DOHH2 (cell line): Measurements from ENCODE around the gene AADACL3.
"Not testable (repeated sequence)": the region's sequence is repeated elsewhere in the genome, so short reads cannot be mapped to it uniquely, and the experiment has no call there.

Source experiments
- H3F3A ChIP-seq: fragments of 200-600 bp; sonication (generic), shearing (Covaris generic); 2 replicates; pipeline ENCODE4 v1.6.0; 2016; ENCODE audit warnings: antibody characterized with exemption, mild to moderate bottlenecking; ENCODE audit not compliant: control insufficient read depth, insufficient read depth
- H3K27ac ChIP-seq: fragments of 200-600 bp; sonication (generic); 2 replicates; pipeline ENCODE4 v1.5.1; 2014; ENCODE audit warnings: low read depth, mild to moderate bottlenecking, low read length, moderate library complexity
- H3K27me3 ChIP-seq: fragments of 200-600 bp; sonication (generic); 2 replicates; pipeline ENCODE4 v1.6.1; 2014; ENCODE audit warnings: mild to moderate bottlenecking, low read length, mixed read lengths; ENCODE audit not compliant: control insufficient read depth
- H3K36me3 ChIP-seq: fragments of 200-600 bp; sonication (generic); 2 replicates; pipeline ENCODE4 v1.6.1; 2014; ENCODE audit warnings: mild to moderate bottlenecking, low read length, moderate library complexity, mixed read lengths; ENCODE audit not compliant: control insufficient read depth
- H3K4me1 ChIP-seq: fragments of 200-600 bp; sonication (generic); 2 replicates; pipeline ENCODE4 v1.6.1; 2014; ENCODE audit warnings: mild to moderate bottlenecking, low read length, mixed read lengths; ENCODE audit not compliant: control insufficient read depth
- H3K4me2 ChIP-seq: fragments of 200-600 bp; sonication (generic); 2 replicates; pipeline ENCODE4 v1.6.0; 2014; ENCODE audit warnings: mild to moderate bottlenecking, low read length, moderate library complexity
- H3K4me3 ChIP-seq: fragments of 200-600 bp; sonication (generic); 2 replicates; pipeline ENCODE4 v1.5.1; 2014; ENCODE audit warnings: mild to moderate bottlenecking, low read length, mixed read lengths
- H3K79me2 ChIP-seq: fragments of 200-600 bp; sonication (generic); 2 replicates; pipeline ENCODE4 v1.6.1; 2014; ENCODE audit warnings: mild to moderate bottlenecking, low read length, mixed read lengths; ENCODE audit not compliant: control insufficient read depth
- H3K9me2 ChIP-seq: fragments of 200-600 bp; sonication (generic); replicated peaks from 2 replicates; pipeline ENCODE4 v1.6.1; 2014; ENCODE audit warnings: mild to moderate bottlenecking, low read length, mixed read lengths; ENCODE audit not compliant: control insufficient read depth
- H3K9me3 ChIP-seq: fragments of 200-600 bp; sonication (generic); 2 replicates; pipeline ENCODE4 v1.6.1; 2014; ENCODE audit warnings: antibody characterized with exemption, low read length, mixed read lengths; ENCODE audit not compliant: control insufficient read depth, insufficient read depth
- H4K20me1 ChIP-seq: fragments of 200-600 bp; sonication (generic); 2 replicates; pipeline ENCODE4 v1.6.0; 2014; ENCODE audit warnings: low read depth, mild to moderate bottlenecking, antibody characterized with exemption, low read length, moderate library complexity; ENCODE audit not compliant: control insufficient read depth, insufficient read depth
- EZH2phosphoT487 ChIP-seq: fragments of 200-600 bp; sonication (generic); IDR thresholded peaks from 2 replicates; pipeline ENCODE4 v1.6.1; 2017; ENCODE audit warnings: borderline replicate concordance, mild to moderate bottlenecking, antibody characterized with exemption, low read length, moderate library complexity, mixed read lengths
- TF ChIP-seq, protein P1 (sequence below): fragments of 200-600 bp; sonication (generic); IDR thresholded peaks from one replicate; pipeline ENCODE4 v1.5.1; 2014; ENCODE audit warnings: antibody characterized with exemption, mild to moderate bottlenecking, low read depth, low read length; ENCODE audit not compliant: poor library complexity, severe bottlenecking

AADACL3 gene

DNA sequence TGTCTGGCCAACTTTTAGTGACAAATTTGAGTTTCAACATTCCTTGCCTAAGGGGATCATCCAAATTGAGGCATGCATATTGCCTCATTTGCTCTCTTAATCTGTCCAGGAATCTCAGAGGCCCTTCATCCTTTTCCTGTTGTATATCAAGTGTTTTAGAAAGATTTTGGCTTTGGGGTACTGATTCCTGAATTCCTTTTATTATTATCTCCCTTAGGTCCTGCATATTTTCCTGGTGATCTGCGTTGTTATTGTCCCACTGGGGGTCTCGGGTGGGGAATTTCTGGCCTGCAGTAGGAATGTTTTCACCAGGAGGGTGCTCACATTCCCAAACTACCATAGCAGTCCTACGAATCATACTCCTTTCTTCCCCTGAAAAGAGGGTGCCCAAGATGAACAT is 4.4 kb upstream of the AADACL3 start:
- Histone ChIP-seq H3K9me2 (no peaks in the 10 kb centered on the region), H3K4me3 (no peak overlapping the region), H3F3A (no peaks in the 10 kb centered on the region), H4K20me1 (no peaks in the 10 kb centered on the region), H3K79me2 (no peaks in the 10 kb centered on the region), H3K4me2 (no peak overlapping the region), H3K9me3 (no peaks in the 10 kb centered on the region), H3K36me3 (no peaks in the 10 kb centered on the region), H3K27me3 (no peaks in the 10 kb centered on the region), H3K27ac (no peak overlapping the region), H3K4me1 (no peaks in the 10 kb centered on the region)
- TF ChIP-seq EZH2phosphoT487 = no peak
- TF ChIP-seq, protein P1, sequence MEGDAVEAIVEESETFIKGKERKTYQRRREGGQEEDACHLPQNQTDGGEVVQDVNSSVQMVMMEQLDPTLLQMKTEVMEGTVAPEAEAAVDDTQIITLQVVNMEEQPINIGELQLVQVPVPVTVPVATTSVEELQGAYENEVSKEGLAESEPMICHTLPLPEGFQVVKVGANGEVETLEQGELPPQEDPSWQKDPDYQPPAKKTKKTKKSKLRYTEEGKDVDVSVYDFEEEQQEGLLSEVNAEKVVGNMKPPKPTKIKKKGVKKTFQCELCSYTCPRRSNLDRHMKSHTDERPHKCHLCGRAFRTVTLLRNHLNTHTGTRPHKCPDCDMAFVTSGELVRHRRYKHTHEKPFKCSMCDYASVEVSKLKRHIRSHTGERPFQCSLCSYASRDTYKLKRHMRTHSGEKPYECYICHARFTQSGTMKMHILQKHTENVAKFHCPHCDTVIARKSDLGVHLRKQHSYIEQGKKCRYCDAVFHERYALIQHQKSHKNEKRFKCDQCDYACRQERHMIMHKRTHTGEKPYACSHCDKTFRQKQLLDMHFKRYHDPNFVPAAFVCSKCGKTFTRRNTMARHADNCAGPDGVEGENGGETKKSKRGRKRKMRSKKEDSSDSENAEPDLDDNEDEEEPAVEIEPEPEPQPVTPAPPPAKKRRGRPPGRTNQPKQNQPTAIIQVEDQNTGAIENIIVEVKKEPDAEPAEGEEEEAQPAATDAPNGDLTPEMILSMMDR = no peak

DNA sequence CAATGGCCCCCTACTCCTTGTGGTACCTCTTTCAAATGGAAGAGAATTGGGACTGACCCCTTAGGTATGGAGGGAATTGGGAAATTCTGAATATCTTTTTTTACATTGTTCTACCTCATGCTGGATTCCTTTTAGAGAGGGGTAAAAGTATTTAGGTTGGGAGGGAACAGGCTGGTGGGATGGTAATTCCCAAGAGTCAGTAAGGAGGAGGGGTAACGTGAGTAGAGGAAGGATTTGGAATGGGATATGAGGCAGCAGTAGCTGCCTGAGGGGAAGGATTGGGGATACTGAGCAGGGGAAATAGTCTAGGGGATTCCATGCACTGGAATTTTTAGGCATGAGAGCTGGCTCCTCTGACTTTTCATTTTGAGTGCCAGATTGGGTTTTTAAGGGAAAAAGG is 3.8 kb upstream of the AADACL3 start:
- Histone ChIP-seq H3K27ac (no peak overlapping the region), H3F3A (no peaks in the 10 kb centered on the region), H3K9me2 (no peaks in the 10 kb centered on the region), H3K27me3 (no peaks in the 10 kb centered on the region), H4K20me1 (no peaks in the 10 kb centered on the region), H3K4me1 (no peaks in the 10 kb centered on the region), H3K36me3 (no peaks in the 10 kb centered on the region), H3K79me2 (no peaks in the 10 kb centered on the region), H3K9me3 (no peaks in the 10 kb centered on the region), H3K4me2 (no peak overlapping the region), H3K4me3 (no peak overlapping the region)
- TF ChIP-seq, protein P1 = no peak
- TF ChIP-seq EZH2phosphoT487 = no peak

DNA sequence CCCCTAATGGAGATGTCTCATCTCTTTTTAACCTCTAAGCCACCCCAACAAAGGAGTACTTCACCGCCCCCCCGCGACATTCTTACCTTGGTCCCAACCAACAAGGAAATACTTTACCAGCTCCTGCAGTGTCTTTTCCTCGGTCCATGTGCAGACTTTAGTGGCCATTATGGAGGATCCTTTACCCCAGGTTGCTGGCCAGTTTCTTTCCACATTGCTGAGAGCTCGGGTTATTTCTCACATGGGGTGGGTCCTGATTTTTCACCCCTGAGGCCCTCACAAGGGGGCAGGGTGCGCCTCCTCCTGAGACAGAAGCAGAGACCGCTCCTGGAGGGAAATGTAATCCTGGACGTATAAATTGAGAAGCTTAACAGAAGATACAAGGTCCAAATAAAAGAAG is 3.0 kb upstream of the AADACL3 start:
- Histone ChIP-seq H3F3A (no peaks in the 10 kb centered on the region), H3K4me3 (no peak overlapping the region), H3K27ac (no peak overlapping the region), H4K20me1 (no peaks in the 10 kb centered on the region), H3K9me2 (no peaks in the 10 kb centered on the region), H3K9me3 (no peaks in the 10 kb centered on the region), H3K27me3 (no peaks in the 10 kb centered on the region), H3K36me3 (no peaks in the 10 kb centered on the region), H3K4me1 (no peaks in the 10 kb centered on the region), H3K79me2 (no peaks in the 10 kb centered on the region), H3K4me2 (no peak overlapping the region)
- TF ChIP-seq, protein P1 = no peak
- no peak for TF ChIP-seq EZH2phosphoT487

DNA sequence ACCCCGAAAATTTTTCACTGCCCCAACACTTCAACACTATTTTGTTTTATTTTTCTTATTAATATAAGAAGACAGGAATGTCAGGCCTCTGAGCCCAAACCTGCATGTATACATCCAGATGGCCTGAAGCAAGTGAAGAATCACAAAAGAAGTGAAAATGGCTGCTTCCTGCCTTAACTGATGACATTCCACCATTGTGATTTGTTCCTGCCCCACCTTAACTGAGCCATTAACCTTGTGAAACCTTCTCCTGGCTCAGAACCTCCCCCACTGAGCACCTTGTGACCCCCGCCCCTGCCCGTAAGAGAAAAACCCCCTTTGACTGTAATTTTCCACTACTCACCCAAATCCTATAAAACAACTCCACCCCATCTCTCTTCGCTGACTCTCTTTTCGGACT is 2.3 kb upstream of the AADACL3 start:
- not testable (repeated sequence) for H3K27me3 ChIP-seq, H3K36me3 ChIP-seq

More for the DNA sequence above, 2.3 kb upstream of the AADACL3 start:
- not testable (repeated sequence) for H3K4me3 ChIP-seq, H4K20me1 ChIP-seq, H3K79me2 ChIP-seq, H3K9me2 ChIP-seq, H3K4me2 ChIP-seq, H3K4me1 ChIP-seq, H3K27ac ChIP-seq, H3F3A ChIP-seq, H3K9me3 ChIP-seq
